ENCODE results near the gene ZNF609.

The ZNF609 gene

GRCh38 chr15:64580696-64581407, 120.5 kb downstream of the ZNF609 start:
- Histone ChIP-seq H3K36me3 (replicated peaks; ENCODE audit: low read depth, low read length) (peaks cover 7% of the 10 kb centered on the region), H3K4me2 (ENCODE audit: low read length) (no peak overlapping the region), H2AFZ (ENCODE audit: low read depth, low read length) (no peak overlapping the region), H3K79me2 (ENCODE audit: low read length) (peaks cover 22% of the 10 kb centered on the region), H3K4me1 (ENCODE audit: low read length) (no peaks in the 10 kb centered on the region), H3K9ac (ENCODE audit: low read length) (no peak overlapping the region), H3K27me3 (ENCODE audit: low read depth, low read length) (no peaks in the 10 kb centered on the region), H3K4me3 (ENCODE audit: low read length) (no peak overlapping the region), H4K20me1 (ENCODE audit: insufficient read depth, low read length) (no peaks in the 10 kb centered on the region), H3K9me3 (ENCODE audit: insufficient read depth, low read length) (0 out of 2 replicates have a peak, but pooled peaks cover 4% of the 10 kb centered on the region), H3K27ac (ENCODE audit: low read length) (no peak overlapping the region)
- TF ChIP-seq, protein P1, sequence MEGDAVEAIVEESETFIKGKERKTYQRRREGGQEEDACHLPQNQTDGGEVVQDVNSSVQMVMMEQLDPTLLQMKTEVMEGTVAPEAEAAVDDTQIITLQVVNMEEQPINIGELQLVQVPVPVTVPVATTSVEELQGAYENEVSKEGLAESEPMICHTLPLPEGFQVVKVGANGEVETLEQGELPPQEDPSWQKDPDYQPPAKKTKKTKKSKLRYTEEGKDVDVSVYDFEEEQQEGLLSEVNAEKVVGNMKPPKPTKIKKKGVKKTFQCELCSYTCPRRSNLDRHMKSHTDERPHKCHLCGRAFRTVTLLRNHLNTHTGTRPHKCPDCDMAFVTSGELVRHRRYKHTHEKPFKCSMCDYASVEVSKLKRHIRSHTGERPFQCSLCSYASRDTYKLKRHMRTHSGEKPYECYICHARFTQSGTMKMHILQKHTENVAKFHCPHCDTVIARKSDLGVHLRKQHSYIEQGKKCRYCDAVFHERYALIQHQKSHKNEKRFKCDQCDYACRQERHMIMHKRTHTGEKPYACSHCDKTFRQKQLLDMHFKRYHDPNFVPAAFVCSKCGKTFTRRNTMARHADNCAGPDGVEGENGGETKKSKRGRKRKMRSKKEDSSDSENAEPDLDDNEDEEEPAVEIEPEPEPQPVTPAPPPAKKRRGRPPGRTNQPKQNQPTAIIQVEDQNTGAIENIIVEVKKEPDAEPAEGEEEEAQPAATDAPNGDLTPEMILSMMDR (IDR thresholded peaks at IDR 0.05; ENCODE audit: low read depth, low read length) = no peak
- no peak for TF ChIP-seq EZH2phosphoT487 (IDR thresholded peaks at IDR 0.05; ENCODE audit: low read depth)

DNA sequence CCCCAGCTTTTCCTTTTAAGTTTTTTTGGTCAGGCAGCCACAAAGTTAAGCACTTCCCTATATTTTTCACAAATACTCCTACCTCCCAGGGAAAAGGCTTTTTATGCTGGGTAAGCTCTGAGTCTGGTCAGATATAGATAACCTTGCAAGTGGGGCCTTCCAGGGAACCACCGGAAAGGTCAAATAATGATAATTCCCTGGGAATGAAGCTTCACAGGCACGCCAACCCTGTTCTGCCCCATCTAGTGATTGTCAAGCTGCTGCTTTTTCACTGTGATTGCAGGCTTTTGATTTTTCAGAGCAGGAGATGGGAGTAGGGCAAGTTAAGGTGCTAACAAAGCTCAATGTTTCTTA, 121.0 kb downstream of the ZNF609 start:
- H3K9me3 ChIP-seq (ENCODE audit: insufficient read depth, low read length) = 0 out of 2 replicates have a peak, but pooled peaks cover 4% of the 10 kb centered on the region
- no peak for TF ChIP-seq EZH2phosphoT487 (IDR thresholded peaks at IDR 0.05; ENCODE audit: low read depth)
- TF ChIP-seq, protein P1 (IDR thresholded peaks at IDR 0.05; ENCODE audit: low read depth, low read length) = no peak
- no peak overlapping the region for H2AFZ ChIP-seq (ENCODE audit: low read depth, low read length)
- no peak overlapping the region for H3K4me2 ChIP-seq (ENCODE audit: low read length)
- peaks cover 7% of the 10 kb centered on the region for H3K36me3 ChIP-seq (replicated peaks; ENCODE audit: low read depth, low read length)
- no peaks in the 10 kb centered on the region for H3K27me3 ChIP-seq (ENCODE audit: low read depth, low read length)
- no peak overlapping the region for H3K4me3 ChIP-seq (ENCODE audit: low read length)
- H3K4me1 ChIP-seq (ENCODE audit: low read length) = no peaks in the 10 kb centered on the region
- no peak overlapping the region for H3K27ac ChIP-seq (ENCODE audit: low read length)
- H3K9ac ChIP-seq (ENCODE audit: low read length) = no peak overlapping the region
- H3K79me2 ChIP-seq (ENCODE audit: low read length) = peaks cover 24% of the 10 kb centered on the region
- H4K20me1 ChIP-seq (ENCODE audit: insufficient read depth, low read length) = no peaks in the 10 kb centered on the region

DNA sequence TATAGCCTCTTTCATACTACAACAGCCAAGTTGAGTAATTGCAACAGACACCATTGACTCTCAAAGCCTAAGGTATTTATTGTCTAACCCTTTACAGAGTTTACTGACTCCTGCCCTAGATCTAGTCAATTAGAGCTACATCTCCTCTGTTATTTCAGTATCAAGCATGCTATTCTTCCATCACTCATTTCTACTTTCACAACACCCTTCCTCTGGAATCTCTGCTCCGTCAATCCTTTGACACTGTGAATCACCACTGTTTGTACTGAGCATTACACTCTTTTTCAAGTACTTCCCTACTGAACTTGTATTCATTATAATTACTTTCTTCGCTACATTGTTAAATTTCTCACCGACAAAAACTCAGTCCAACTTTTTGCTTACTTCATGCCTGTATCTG, 121.8 kb downstream of the ZNF609 start:
- no peaks in the 10 kb centered on the region for H3K27me3 ChIP-seq (ENCODE audit: low read depth, low read length)
- H3K4me3 ChIP-seq (ENCODE audit: low read length) = no peak overlapping the region
- TF ChIP-seq, protein P1 (IDR thresholded peaks at IDR 0.05; ENCODE audit: low read depth, low read length) = no peak
- no peak for TF ChIP-seq EZH2phosphoT487 (IDR thresholded peaks at IDR 0.05; ENCODE audit: low read depth)
- H3K9ac ChIP-seq (ENCODE audit: low read length) = no peak overlapping the region
- H3K27ac ChIP-seq (ENCODE audit: low read length) = no peak overlapping the region
- peaks cover 7% of the 10 kb centered on the region for H3K36me3 ChIP-seq (replicated peaks; ENCODE audit: low read depth, low read length)
- H3K79me2 ChIP-seq (ENCODE audit: low read length) = peaks cover 28% of the 10 kb centered on the region
- H2AFZ ChIP-seq (ENCODE audit: low read depth, low read length) = no peak overlapping the region
- H4K20me1 ChIP-seq (ENCODE audit: insufficient read depth, low read length) = no peaks in the 10 kb centered on the region
- no peak overlapping the region for H3K4me2 ChIP-seq (ENCODE audit: low read length)
- H3K4me1 ChIP-seq (ENCODE audit: low read length) = no peaks in the 10 kb centered on the region
- 0 out of 2 replicates have a peak, but pooled peaks cover 4% of the 10 kb centered on the region for H3K9me3 ChIP-seq (ENCODE audit: insufficient read depth, low read length)

- TF ChIP-seq EZH2phosphoT487 (IDR thresholded peaks at IDR 0.05; ENCODE audit: low read depth) = no peak
- TF ChIP-seq, protein P1 (IDR thresholded peaks at IDR 0.05; ENCODE audit: low read depth, low read length) = no peak
- no peaks in the 10 kb centered on the region for H4K20me1 ChIP-seq (ENCODE audit: insufficient read depth, low read length)
Measured at GRCh38 chr15:64583519-64583918, 123.1 kb downstream of the ZNF609 start.

More at GRCh38 chr15:64583519-64583918, 123.1 kb downstream of the ZNF609 start:
- Histone ChIP-seq H3K79me2 (ENCODE audit: low read length) (peaks cover 36% of the 10 kb centered on the region), H2AFZ (ENCODE audit: low read depth, low read length) (no peak overlapping the region), H3K27me3 (ENCODE audit: low read depth, low read length) (no peaks in the 10 kb centered on the region), H3K4me1 (ENCODE audit: low read length) (no peaks in the 10 kb centered on the region), H3K36me3 (replicated peaks; ENCODE audit: low read depth, low read length) (peaks cover 7% of the 10 kb centered on the region), H3K27ac (ENCODE audit: low read length) (no peak overlapping the region), H3K9ac (ENCODE audit: low read length) (no peak overlapping the region), H3K4me2 (ENCODE audit: low read length) (no peak overlapping the region), H3K9me3 (ENCODE audit: insufficient read depth, low read length) (0 out of 2 replicates have a peak, but pooled peaks cover 4% of the 10 kb centered on the region), H3K4me3 (ENCODE audit: low read length) (no peak overlapping the region)
